OCI-LY3 (cell line): ENCODE measurements around the gene ITPKA.

Source experiments
- H2AFZ ChIP-seq: fragments of 200-600, 300-600 bp; shearing (Covaris generic); 2 replicates; pipeline ENCODE4 v1.6.0; 2014; ENCODE audit warnings: antibody characterized with exemption, low read depth, low read length
- H3K27ac ChIP-seq: fragments of 200-600, 300-600 bp; sonication (generic); 2 replicates; pipeline ENCODE4 v1.5.1; 2014; ENCODE audit warnings: mild to moderate bottlenecking, low read length, moderate library complexity, mixed read lengths
- H3K27me3 ChIP-seq: fragments of 200-600, 300-600 bp; sonication (generic); 2 replicates; pipeline ENCODE4 v1.6.1; 2014; ENCODE audit warnings: low read depth, low read length, mixed read lengths
- H3K36me3 ChIP-seq: fragments of 200-600, 300-600 bp; sonication (generic); replicated peaks from 2 replicates; pipeline ENCODE3; 2014; ENCODE audit warnings: low read depth, low read length, mixed read lengths
- H3K4me1 ChIP-seq: fragments of 300-600, 200-600 bp; sonication (generic); 2 replicates; pipeline ENCODE4 v1.6.1; 2014; ENCODE audit warnings: low read length, mixed read lengths
- H3K4me2 ChIP-seq: fragments of 200-600, 300-600 bp; sonication (generic); 2 replicates; pipeline ENCODE4 v1.6.1; 2014; ENCODE audit warnings: low read length, mixed read lengths
- H3K4me3 ChIP-seq: fragments of 300-600, 200-600 bp; sonication (generic); 2 replicates; pipeline ENCODE4 v1.5.1; 2014; ENCODE audit warnings: antibody characterized with exemption, mild to moderate bottlenecking, low read length, moderate library complexity
- H3K79me2 ChIP-seq: fragments of 300-600, 200-600 bp; shearing (Covaris generic); 2 replicates; pipeline ENCODE4 v1.6.1; 2014; ENCODE audit warnings: mild to moderate bottlenecking, low read length, mixed read lengths
- H3K9ac ChIP-seq: fragments of 300-600, 200-600 bp; shearing (Covaris generic); 2 replicates; pipeline ENCODE4 v1.6.0; 2014; ENCODE audit warnings: mild to moderate bottlenecking, low read length, moderate library complexity
- H3K9me3 ChIP-seq: fragments of 200-600, 300-600 bp; shearing (Covaris generic); 2 replicates; pipeline ENCODE4 v1.6.1; 2014; ENCODE audit warnings: low read length, mixed read lengths; ENCODE audit not compliant: insufficient read depth
- H4K20me1 ChIP-seq: fragments of 200-600, 300-600 bp; sonication (generic); 2 replicates; pipeline ENCODE4 v1.6.1; 2016; ENCODE audit warnings: low read length, mixed read lengths; ENCODE audit not compliant: insufficient read depth
- EZH2phosphoT487 ChIP-seq: fragments of 200-600 bp; shearing (Covaris generic); IDR thresholded peaks from 2 replicates; pipeline ENCODE4 v1.6.1; 2018; ENCODE audit warnings: antibody characterized with exemption, mixed run types, low read depth
- TF ChIP-seq, protein P1 (sequence below): fragments of 200-600, 300-600 bp; sonication (generic); IDR thresholded peaks from 2 replicates; pipeline ENCODE4 v1.5.1; 2014; ENCODE audit warnings: antibody characterized with exemption, low read length, low read depth

Gene ITPKA

DNA sequence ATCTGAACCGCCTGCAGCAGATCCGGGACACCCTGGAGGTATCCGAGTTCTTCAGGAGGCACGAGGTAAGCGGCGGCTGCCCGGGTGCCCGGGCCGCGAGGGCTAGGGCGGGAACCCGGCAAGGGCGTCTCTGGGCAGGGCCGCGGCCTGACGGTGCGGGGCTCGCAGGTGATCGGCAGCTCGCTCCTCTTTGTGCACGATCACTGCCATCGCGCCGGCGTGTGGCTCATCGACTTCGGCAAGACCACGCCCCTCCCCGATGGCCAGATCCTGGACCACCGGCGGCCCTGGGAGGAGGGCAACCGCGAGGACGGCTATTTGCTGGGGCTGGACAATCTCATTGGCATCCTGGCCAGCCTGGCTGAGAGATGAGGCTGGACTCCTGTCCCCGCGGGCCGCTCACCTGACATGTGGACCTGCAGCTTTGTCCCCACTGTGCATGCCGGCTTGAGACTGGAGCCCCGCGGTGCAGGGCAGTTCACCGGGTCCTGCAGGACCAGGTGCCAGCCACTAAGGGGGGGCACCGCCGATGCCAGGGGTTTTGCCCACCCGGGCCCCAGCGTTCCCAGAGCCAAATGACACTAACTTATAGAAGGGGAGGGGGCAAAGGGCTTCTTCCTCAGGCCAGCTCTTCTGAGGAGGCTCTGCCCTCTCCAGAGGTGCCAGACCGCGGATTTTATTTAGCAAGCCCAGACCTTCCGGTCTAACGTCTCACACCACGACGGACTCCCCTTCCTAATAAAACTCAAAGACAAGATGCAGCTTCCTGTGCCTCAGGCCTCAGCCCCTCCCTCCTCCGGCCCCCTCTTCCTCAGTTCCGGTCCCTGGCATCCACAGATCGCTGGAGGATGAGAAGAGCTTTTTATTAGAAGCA is 9.4 kb downstream of the ITPKA start:
- no peak overlapping the region for H3K27ac ChIP-seq
- no peaks in the 10 kb centered on the region for H3K9me3 ChIP-seq
- H3K4me1 ChIP-seq = no peaks in the 10 kb centered on the region
- H3K27me3 ChIP-seq = no peaks in the 10 kb centered on the region
- H3K4me2 ChIP-seq = no peak overlapping the region
- H3K36me3 ChIP-seq = no peaks in the 10 kb centered on the region
- H3K4me3 ChIP-seq = no peak overlapping the region
- no peak overlapping the region for H2AFZ ChIP-seq
- TF ChIP-seq, protein P1, sequence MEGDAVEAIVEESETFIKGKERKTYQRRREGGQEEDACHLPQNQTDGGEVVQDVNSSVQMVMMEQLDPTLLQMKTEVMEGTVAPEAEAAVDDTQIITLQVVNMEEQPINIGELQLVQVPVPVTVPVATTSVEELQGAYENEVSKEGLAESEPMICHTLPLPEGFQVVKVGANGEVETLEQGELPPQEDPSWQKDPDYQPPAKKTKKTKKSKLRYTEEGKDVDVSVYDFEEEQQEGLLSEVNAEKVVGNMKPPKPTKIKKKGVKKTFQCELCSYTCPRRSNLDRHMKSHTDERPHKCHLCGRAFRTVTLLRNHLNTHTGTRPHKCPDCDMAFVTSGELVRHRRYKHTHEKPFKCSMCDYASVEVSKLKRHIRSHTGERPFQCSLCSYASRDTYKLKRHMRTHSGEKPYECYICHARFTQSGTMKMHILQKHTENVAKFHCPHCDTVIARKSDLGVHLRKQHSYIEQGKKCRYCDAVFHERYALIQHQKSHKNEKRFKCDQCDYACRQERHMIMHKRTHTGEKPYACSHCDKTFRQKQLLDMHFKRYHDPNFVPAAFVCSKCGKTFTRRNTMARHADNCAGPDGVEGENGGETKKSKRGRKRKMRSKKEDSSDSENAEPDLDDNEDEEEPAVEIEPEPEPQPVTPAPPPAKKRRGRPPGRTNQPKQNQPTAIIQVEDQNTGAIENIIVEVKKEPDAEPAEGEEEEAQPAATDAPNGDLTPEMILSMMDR = no peak
- TF ChIP-seq EZH2phosphoT487 = no peak
- no peaks in the 10 kb centered on the region for H3K79me2 ChIP-seq
- no peaks in the 10 kb centered on the region for H4K20me1 ChIP-seq
- no peak overlapping the region for H3K9ac ChIP-seq

DNA sequence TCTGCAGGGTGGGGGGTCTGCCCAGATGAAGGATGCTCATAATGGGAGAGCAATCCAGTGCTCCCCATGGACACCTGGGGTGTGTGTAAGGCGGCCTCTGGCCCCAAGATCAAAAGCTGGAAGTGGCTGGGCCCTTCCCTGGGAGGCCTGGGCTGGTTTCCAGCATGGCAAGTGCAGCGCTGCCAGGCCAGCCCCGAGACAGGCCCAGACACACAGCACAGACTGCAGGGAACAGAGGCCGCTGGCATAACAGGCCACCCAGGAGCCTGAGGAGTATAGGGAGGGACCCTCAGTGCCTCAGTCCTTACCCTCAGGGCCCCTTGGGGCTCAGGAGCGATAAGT is 10.0 kb downstream of the ITPKA start:
- Histone ChIP-seq H3K79me2 (no peaks in the 10 kb centered on the region), H3K4me3 (no peak overlapping the region), H3K4me1 (no peaks in the 10 kb centered on the region), H3K36me3 (no peaks in the 10 kb centered on the region), H3K4me2 (no peak overlapping the region), H3K27me3 (no peaks in the 10 kb centered on the region), H3K9ac (no peak overlapping the region), H3K9me3 (no peaks in the 10 kb centered on the region), H4K20me1 (no peaks in the 10 kb centered on the region), H3K27ac (no peak overlapping the region), H2AFZ (no peak overlapping the region)
- TF ChIP-seq, protein P1 = no peak
- no peak for TF ChIP-seq EZH2phosphoT487

DNA sequence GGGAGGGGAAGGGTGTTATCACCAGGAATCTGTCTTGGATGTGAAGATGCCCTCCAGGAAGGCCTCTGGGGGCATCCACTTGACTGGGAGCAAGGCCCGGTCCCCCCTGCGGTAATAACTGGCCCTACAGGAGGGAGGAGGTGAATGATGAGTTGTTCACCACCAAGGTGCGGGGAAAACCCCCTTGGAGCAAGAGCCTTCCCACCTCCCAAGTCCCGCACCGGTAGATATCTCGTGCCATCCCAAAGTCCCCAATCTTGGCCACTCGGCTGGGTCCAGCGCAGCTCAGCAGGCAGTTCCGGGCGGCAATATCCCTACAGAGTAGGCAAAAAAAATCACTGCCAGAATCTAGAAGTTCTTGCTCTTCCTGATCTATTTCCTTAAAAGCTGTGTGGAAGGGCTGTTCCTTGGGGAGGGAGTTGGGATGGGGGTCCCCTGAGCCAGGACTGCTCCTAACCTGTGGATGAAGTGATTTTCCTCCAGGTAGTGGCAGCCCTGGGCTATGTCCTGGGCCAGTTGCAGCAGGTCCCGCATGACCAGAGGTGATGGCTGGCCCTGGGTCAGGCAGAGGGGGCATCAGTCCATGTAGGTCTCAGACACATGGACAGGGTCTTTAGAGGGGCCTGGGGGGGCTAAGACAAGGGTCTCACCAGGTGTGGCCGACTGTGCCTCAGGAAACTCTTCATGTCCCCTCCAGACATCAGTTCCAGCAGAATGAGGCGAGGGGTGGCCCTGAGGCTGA is 11.2 kb downstream of the ITPKA start:
- TF ChIP-seq, protein P1 = no peak
- TF ChIP-seq EZH2phosphoT487 = no peak
- H3K4me2 ChIP-seq = no peak overlapping the region
- H3K27me3 ChIP-seq = no peaks in the 10 kb centered on the region

GRCh38 chr15:41505776-41506175 is 12.1 kb downstream of the ITPKA start:
- no peak for TF ChIP-seq EZH2phosphoT487
- TF ChIP-seq, protein P1 = no peak
- H3K79me2 ChIP-seq = no peaks in the 10 kb centered on the region

More for the DNA sequence above, 11.2 kb downstream of the ITPKA start:
- Histone ChIP-seq H3K9me3 (no peaks in the 10 kb centered on the region), H2AFZ (no peak overlapping the region), H3K4me1 (peaks cover 2% of the 10 kb centered on the region; the same call in 1 of the 2 replicates), H3K4me3 (no peak overlapping the region), H3K9ac (no peak overlapping the region), H3K27ac (no peak overlapping the region), H3K79me2 (no peaks in the 10 kb centered on the region), H3K36me3 (no peaks in the 10 kb centered on the region), H4K20me1 (no peaks in the 10 kb centered on the region)

More at GRCh38 chr15:41505776-41506175, 12.1 kb downstream of the ITPKA start:
- H4K20me1 ChIP-seq = no peaks in the 10 kb centered on the region
- H2AFZ ChIP-seq = no peak overlapping the region
- H3K27ac ChIP-seq = no peak overlapping the region
- peaks cover 2% of the 10 kb centered on the region; the same call in 1 of the 2 replicates for H3K4me1 ChIP-seq
- no peak overlapping the region for H3K4me2 ChIP-seq
- no peaks in the 10 kb centered on the region for H3K36me3 ChIP-seq
- no peak overlapping the region for H3K9ac ChIP-seq
- no peaks in the 10 kb centered on the region for H3K27me3 ChIP-seq
- no peaks in the 10 kb centered on the region for H3K9me3 ChIP-seq
- no peak overlapping the region for H3K4me3 ChIP-seq
